Hypothalamus (tissue), 51 donors: ENCODE data around the gene PPM1H.
"Not testable (repeated sequence)": the region's sequence is repeated elsewhere in the genome, so short reads cannot be mapped to it uniquely, and the experiment has no call there.

Experiments used
- DNase-seq, 51 donors: peaks; one replicate each; lab custom pipeline; 2025; lab: John Stamatoyannopoulos, UW

PPM1H gene, protein sequence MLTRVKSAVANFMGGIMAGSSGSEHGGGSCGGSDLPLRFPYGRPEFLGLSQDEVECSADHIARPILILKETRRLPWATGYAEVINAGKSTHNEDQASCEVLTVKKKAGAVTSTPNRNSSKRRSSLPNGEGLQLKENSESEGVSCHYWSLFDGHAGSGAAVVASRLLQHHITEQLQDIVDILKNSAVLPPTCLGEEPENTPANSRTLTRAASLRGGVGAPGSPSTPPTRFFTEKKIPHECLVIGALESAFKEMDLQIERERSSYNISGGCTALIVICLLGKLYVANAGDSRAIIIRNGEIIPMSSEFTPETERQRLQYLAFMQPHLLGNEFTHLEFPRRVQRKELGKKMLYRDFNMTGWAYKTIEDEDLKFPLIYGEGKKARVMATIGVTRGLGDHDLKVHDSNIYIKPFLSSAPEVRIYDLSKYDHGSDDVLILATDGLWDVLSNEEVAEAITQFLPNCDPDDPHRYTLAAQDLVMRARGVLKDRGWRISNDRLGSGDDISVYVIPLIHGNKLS

DNA sequence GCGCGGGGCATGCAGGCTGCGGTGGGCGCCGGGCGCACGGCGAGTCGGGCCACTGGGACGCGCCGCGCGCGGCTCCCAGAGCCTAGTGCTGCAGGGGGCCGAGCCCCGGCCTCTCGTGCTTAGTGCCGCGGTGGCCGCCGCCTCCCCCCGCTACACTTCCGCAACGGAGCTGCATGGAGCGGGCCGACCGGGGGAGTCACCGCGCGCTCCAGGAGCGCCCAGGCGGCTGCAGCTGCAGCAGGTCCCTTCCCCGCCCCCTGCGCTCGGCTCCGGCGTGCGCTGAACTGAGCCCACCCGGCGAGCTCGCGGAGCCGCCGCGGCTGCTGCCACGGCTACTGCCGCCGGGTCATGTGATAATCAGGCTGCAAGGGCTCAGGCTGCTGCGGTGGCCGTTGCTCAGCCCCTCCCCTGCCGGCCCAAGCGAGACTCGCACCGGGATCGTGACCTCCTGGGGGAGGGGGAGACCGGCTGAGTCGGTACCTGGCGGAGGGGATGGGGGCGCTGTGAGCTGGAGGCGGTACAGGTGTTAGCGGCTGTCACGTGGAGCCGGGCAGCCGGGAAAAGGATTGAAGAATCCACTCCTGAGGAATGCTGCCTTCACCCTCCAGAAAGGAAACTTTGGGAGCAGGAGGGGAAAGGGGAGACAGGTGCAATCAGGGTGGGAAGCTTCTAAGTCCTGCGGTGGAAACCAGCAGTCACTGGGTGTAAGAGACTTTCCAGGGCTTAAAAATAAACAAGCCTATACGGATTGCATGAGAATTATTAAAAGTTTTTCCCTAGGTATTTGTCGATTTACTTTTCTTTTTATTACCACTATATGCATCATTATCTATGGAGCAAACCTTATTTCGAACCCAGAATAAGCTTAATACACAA is at the start of gene PPM1H:
PPM1H (minus strand) TSS at position 352 of the 876 bp plus-strand sequence. CDS start 414 bp downstream, outside the sequence.
- DNase-seq = peak; percentile 14 to 85 (median 69)

DNA sequence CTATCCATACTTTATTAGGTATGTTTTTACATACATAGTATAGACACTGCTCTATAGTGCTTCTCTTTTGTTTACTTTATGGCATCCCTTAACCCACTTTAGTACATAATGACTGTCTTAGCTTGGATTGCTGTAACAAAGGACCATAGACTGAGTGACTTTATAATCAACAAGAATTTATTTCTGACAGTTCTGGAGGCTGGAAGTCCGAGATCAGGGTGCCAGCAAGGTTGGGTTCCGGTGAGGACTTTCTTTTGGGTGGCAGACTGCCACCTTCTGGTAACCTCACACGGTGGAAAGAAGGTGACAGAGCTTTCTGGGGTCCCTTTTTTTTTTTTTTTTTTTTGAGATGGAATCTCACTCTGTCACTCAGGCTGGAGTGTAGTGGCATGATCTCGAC is 48.6 kb upstream of the PPM1H start:
- peak in 4 of 51 donors; percentile 0 to 12 (median 3) for DNase-seq

DNA sequence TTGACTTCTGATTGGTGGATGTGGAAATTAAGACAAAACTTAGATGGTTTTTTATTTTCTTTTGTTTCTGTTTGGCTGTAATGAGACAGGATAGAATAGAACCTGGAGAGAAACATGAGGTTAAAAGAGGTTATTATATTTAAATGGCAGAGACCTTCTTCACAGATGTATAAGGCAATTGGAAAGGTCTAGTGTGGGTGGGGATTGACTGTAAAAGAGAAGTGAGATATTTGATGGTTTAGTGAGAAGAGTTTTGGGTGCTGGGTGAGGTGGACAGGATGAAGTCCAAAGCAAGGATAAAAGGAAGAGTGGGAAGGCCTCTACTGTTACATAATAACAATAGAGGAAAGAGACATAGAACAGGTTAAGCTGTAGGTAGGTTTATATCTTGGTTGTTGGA is 43.8 kb upstream of the PPM1H start:
- no peak for DNase-seq

DNA sequence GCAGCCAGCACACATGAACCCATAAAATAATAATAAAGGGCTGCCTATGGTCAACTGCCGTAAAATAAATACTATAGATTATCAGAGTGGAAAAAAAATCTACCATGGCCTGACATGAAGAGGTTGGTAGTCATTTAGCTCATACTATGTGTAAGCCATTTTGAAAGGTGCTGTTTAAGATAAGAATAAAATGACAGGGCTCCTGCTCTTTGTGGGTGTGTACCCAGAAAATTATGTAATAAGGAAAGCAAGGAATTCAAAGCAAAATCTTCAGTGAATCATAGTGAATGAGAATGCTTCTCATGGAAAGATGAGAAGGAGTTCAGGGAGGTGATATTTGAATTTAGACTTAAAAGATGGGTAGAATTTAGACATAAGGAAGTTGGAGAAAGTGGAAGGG is 42.9 kb upstream of the PPM1H start:
- DNase-seq = no peak

DNA sequence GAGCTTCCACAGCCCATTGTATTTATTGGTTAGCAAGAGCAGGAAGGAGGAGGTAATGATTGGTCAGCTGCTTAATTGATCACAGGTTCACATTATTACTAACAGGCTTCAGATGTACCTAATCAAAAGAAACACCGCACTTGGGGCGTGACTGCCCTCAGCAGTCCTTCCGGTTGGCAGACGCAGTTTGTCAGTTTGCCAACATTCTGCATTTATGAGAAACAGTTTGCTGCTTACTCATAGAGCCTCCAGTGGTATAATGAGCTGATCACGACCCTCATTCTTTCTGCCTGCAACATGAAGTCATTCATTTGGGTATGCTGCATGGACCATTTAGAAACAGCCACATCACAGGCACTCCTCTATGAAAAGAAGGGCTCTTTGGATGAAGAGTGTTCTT is 42.5 kb upstream of the PPM1H start:
- no peak for DNase-seq

DNA sequence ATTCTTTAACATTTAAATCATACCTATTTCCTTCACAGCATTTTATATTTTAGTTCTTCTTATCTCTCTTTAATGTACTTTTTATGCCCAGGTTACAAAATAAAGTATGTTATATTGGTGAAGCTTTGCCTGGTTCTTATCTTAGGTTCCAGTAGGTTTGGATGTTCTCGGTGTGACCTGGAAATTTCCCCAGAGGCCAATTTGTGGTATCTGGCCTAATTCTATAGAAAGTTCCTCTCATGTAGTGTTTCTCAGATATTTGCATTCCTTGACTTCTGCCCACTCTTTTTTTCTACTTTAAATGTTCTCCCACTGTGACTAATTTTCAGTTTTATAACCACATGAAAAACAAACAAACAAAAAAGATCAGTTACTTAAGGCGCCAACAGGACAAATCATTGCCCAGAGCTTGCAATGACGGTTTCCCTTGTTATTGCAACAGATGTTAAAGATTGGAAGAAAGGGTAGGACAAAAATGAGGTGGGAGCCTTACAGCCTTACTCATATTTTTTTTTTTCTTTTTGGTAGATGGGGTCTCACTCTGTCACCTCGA is 41.2 kb upstream of the PPM1H start:
- no peak for DNase-seq

DNA sequence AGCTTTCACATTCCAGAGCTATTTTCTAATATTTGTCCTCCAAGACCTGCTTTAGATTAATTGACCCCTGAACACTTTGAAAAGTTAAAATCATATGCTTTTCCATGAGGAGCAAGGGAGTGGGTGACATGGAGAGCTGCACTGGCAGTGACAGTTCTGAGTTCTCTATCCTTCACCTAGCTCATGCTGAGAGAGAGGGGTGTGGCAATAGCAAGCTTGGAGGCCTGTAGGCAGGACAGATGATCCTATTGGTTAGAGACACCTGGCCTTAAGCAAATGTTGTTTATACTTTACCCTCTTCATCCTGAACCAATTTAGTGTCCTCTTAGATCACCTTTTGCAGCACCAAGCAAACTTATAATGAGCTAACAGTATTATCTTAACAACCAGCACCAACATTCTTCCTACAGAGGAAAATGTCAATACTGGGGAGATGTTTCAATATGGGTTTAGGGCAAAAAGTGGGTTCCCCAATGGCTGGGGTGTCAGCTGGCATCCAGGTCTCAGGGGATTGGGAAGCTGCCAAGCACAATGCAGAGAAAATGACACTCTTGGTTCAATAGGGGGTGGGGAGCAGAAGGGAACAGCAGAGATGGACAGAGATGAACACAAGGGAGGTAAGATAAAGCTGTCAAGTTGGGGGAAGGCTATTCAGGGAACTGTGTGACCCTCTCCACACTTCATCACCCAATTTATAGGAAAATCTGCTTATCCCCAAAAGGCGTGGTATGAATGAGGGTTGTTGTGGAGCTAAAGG is 37.0 kb upstream of the PPM1H start:
- no peak for DNase-seq

DNA sequence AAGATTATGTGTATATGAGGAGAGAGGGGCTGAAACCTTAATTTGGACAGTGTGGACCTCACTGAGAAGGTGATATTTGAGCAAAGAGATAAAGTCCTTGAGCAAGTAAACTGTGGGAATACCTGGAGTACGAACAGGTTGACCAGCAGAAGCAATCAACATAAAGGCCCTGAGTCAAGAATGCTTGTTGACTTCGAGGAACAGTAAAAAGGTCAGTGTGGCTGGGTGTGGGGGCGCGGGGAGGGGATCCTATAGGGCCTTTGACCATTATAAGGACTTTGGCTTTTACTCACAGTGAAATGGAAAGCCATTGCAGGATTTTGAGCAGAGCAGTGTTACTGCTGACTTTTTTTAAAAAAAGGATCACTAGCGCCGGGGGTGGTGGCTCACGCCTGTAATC is 34.7 kb upstream of the PPM1H start:
- DNase-seq = no peak

DNA sequence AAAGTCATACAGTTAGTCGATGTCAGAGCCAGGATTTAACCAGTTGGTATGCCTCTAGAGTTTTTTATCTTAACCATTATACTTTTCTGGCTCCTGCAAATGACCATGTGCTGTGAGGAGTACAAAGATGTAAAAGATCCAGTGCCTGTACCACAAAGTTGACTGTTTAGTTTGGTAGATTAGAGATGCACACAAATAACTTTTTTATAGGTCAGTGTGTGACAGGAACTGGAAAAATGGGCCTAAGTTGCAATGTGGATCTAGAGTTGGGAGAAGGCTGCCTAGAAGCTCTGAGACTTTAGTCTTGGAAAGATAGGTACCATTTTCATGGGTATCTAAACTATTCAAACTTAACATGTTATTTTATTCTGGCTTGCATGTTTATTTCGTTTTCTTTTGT is 32.8 kb upstream of the PPM1H start:
- DNase-seq = no peak

DNA sequence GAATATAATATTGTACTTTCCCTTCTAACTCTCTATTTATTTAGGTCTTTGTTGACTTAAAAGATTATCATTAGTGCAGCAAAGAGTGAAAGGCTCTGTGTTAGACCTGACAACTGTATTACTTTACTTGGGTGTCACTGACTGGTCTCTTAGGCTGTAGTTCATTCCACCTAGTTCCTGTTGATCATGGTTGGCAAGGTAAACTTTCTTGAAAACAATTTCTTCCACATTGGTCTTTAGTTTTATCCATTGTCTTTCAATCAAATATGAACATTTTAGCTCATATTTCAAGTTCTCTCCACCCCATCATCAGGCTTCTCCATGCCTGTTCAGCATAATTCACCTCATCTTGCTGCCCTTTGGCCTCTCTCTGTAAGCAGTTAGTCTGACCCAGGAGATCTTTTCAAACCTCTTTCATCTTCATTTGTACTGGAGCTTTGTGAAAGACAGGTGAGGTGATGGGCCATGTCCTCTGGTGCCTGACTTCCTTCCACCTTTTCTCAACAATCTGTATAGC is 32.1 kb upstream of the PPM1H start:
- DNase-seq = no peak

DNA sequence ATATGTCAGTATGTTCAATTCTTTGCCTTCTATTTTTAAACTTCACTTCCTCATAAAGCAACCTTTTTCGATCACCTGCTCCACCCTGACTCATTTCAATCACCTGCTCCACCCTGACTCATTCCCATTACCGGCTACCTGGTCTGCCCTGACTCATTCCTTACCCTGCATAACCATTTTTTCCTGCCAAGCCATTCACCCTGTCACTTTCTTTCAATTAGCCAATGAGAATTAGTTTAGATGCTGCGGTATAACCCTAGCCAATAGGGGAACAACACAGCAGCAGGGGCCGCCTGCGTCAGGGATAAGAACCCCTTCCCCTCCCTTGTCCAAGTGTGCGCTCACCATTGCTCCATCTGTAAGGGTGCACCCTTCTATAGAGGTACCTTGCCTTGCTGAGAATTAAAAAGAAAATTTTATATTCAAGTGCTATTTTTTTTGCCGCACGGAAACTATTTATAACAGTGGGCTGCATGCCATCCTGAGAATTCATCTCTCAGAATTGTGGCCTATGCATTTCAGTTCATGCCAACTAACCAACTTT is 31.6 kb upstream of the PPM1H start:
- DNase-seq = not testable (repeated sequence)

DNA sequence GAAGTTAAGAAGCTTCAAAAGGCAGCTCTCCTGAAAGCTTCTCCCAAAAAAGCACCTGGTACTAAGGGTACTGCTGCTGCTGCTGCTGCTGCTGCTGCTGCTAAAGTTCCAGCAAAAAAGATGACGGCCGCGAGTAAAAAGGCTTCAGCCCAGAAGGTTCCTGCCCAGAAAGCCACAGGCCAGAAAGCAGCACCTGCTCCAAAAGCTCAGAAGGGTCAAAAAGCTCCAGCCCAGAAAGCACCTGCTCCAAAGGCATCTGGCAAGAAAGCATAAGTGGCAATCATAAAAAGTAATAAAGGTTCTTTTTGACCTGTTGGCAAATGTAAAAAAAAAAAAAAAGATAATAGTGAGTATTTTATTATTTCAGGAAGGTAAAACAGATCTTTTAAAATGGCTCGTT is 30.8 kb upstream of the PPM1H start:
- DNase-seq = not testable (repeated sequence)

DNA sequence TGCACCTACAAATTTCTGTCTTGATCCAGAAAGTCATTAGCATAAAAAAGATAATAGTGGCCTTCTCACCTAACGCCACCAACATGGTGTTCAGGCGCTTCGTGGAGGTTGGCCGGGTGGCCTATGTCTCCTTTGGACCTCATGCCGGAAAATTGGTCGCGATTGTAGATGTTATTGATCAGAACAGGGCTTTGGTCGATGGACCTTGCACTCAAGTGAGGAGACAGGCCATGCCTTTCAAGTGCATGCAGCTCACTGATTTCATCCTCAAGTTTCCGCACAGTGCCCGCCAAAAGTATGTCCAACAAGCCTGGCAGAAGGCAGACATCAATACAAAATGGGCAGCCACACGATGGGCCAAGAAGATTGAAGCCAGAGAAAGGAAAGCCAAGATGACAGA is 30.3 kb upstream of the PPM1H start:
- not testable (repeated sequence) for DNase-seq

DNA sequence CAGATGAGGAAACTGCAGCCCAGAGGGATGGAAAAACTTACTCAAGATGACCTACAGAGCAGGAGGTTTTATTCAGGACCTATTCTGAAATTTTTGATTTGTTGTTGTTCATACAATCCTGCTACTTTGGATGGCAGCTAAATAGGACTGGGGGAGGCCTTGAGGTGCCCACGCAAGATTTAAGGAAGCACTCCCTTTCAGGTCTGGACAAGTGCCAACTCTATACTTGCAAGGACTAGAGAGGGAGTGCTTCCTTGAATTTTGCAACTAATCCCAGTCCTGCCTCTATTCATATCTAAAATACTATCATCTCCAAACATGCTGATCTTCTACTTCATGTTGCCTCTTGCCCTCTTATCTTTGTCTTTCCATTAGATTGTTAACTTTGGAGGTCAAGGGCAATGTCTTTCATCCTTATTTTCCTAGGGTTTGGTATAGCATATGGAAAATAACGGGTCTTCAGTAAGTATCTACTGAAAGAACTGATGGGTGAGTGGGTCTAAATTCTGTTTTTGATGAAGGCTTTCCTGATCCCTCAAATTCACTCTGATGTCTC is 28.6 kb upstream of the PPM1H start:
- DNase-seq = no peak

DNA sequence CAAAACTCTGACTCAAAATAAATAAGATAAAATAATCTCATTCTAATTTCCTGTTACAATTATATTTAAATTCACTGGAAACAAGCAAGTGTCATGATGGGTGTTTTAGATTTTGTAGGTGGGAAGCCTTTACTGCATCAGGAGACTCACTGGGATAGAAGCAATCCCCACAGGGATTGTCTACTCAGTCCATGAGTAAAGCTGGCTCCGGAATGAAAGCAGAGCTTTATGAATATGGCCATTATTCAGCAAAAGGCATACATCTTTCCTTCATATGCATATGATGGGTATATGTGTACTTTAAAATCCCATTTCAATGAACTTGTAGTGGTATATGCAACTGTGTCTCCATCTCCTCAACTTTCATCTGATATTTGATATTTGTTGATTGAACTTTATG is 25.4 kb upstream of the PPM1H start:
- no peak for DNase-seq

DNA sequence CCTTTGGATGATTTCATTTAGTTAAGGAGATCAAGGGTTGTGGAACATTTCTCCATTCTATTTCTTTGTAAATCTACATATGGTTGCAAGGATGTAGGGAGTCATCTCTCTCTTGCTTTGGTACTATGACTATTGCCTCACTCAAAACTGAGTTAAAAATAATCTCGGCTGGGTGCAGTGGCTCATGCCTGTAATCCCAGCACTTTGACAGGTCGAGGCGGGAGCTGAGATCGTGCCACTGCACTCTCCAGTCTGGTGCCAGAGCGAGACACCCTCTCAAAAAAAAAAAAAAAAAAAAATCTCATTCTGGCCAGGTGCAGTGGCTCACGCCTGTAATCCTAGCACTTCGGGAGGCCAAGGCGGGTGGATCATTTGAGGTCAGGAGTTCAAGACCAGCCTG is 24.8 kb upstream of the PPM1H start:
- no peak for DNase-seq

DNA sequence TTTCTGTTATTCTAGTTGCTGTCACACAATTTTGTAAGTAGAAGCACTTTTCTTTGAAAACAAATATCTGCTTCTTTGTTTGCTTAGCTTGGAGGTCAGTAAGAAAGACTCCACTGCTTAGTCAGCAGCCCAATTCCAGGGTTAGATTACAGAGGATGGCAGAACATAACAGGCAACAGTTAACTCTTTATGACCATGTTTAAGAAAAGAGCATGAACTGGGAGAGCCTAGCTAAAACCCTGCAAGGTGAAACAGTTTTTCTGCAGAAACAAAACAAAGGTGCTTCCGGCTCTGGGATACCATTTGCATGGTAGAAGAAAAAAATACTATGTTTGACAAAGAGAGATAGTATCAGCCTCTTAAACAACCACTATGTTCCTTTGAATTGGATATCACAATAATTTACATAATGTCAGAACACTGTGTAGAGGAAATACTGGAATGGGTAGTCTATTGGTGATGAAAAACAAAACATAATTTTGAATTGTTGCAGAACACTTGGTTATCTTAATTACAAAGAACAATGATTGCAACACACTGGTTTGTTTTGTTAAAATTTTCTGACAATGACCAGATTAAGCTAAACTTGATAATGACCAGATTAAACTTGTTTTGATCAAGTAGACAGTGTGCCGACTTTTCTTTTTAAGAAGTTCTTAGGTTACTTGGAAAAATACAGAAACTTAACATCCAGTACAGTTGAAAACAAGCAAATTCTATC is 22.4 kb upstream of the PPM1H start:
- DNase-seq = no peak

DNA sequence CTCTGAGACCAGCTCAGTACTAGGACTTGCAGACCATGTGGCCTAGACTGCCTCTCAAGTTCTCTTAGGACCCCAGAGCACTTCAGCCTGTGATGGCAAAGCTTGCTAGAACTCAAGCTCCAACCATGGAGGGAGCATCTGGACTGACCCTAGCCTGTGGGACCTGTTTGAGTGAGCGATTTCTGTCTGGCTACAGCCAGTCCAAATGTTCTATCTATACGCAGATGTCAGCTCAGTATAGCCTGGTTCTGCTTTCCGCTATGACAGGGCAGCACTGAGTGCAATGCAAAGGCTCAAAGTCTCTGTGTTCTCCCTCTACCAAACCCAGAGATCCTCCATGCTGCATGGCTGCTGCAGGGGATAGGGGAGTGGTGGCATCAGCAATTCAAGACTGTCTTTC is 20.7 kb upstream of the PPM1H start:
- no peak for DNase-seq

DNA sequence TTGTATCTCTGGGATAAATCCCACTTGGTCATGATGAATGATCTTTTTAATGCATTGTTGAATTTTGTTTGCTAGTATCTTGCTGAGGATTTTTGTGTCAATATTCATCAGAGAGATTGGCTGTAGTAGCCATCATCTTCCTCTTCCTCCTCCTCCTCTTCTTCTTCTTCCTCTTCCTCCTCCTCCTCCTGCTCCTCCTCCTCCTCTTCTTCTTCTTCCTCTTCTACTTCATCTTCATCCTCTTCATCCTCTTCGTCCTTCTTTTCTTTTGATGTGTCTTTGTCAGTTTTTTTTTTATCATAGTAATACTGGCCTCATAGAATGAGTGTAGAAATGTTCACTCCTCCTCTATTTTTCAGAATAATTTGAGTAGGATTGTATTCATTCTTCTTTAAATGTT is 15.4 kb upstream of the PPM1H start:
- no peak for DNase-seq
